ENCODE measurements around the gene CDX2.

DNA sequence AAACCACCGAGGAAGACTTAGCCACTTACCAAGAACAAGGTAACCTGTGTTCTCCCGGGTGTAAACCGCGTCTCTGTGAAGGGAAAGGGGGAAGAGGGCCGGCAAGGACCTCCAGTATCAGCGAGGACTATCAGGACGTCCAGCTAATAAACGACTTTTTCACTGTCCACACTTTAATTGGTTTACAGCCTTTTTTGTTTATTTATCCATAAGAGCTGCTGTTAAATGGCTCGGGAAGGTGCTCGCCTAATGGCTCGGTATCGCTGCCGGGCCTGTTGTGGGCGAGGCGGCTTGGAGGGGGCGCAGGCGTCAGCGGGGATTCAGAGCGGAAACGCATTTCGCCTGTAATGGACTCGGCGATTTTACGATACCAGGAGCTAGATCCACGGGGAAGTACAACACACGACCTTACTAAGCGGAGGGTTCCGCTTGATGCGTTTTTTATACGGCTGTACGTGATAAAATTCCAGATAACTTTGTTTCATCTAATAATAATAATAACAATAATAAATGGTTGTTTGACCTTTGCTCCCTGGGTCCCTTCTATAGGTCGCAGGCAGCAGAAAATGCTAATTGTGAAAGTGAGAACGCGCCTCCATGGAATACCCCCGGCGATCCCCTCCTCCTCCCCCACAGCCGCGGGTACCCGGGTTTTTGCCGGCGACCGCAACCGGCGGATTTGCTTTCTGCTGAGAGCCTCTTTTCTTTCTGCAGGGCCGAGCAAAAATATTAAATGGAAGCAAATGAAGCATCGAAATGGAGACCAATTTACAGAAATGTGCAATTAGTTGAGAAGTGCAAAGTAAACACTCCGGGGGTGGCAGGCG is 51.8 kb downstream of the CDX2 start:
- TF ChIP-seq, protein P1, sequence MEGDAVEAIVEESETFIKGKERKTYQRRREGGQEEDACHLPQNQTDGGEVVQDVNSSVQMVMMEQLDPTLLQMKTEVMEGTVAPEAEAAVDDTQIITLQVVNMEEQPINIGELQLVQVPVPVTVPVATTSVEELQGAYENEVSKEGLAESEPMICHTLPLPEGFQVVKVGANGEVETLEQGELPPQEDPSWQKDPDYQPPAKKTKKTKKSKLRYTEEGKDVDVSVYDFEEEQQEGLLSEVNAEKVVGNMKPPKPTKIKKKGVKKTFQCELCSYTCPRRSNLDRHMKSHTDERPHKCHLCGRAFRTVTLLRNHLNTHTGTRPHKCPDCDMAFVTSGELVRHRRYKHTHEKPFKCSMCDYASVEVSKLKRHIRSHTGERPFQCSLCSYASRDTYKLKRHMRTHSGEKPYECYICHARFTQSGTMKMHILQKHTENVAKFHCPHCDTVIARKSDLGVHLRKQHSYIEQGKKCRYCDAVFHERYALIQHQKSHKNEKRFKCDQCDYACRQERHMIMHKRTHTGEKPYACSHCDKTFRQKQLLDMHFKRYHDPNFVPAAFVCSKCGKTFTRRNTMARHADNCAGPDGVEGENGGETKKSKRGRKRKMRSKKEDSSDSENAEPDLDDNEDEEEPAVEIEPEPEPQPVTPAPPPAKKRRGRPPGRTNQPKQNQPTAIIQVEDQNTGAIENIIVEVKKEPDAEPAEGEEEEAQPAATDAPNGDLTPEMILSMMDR (IDR thresholded peaks at IDR 0.05; ENCODE audit: low read depth, low read length), result no peak
- no peak for TF ChIP-seq EZH2phosphoT487 (IDR thresholded peaks at IDR 0.05; ENCODE audit: low read depth)

Measured in OCI-LY3 (cell line).